Limb (tissue), 2 donors: ENCODE results near the gene ADAMTSL3.
A peak's percentile ranks its signal among the peaks of the same experiment; 100 is the strongest.

ENCODE experiments used
- DNase-seq, 2 donors: peaks; one replicate each; pipeline ENCODE4 v3.0.0-alpha.2; 2016; ENCODE audit errors: extremely low spot score in 2 of 2

Gene ADAMTSL3

DNA sequence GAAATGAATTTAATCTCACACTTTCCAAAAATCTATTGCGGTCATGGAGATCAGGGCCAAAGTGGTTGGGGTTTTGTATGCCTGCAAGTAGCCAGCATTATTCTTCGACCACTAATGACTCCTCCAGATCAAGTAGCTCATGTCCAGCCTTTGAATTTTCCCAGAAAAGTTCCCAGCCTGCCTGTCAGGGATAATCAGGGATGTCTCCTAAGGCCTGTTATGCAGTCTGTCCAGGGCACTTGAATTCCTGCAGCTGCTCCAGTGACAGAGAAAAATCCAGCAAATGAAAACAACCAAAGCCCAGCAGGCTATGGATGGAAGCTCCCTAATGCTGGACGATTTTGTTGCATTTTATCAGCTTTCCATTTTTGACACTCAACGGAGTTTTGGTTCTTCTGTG is 215.4 kb downstream of the ADAMTSL3 start:
- DNase-seq: no peak

DNA sequence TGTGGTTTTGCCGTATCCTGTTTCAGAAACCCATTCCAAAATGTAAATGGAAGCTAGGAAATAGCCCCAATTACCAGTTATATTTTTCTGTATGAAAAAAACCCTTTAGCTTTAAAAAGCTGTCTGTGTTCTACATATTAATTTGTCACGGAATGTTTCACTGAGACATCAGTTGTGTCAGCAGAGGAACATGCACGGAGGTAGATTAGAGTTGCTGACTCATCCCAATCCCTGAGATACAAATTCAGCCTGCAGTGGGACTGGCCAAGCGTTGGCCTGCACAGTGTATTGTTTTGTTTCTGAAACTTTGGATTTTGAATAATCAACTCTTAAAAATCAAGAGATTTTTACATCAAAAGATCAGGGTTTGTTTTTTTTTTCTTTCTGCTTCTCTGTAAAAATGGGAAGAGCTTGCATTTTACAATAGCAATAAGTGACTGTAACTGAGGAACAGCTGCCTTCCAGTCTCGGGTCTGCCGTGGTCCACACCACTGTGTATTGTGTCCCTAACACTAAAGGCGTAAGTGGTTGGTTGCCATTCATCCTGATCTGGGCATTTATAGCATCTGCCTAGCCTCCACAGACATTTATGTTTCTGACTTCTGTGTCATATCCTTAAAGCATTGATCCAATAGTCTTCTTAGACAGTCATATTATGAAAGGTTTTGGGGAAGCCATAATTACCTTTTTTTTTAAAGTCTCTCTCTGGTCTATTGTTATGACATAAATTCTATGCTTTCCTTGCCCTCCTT is 218.1 kb downstream of the ADAMTSL3 start:
- no peak for DNase-seq

DNA sequence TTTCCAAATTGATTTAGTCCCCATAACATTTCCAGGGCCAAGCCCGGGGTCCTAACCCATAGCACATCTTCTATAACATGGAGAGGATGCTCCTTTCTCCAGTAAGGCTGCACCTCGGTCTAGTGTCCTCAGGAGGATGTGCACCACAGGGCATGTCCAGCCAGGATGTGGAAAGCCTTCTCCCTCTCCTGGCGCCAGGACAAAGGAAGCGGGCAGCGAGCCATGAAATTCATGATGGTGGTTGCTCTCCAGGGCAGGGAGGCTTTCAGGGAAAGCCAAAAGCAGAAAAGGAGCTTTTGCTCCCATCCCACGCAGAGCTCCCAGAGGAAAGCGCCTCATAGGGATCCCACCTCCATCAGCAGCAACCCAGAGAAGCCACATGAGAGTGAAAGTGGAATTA is 220.0 kb downstream of the ADAMTSL3 start:
- DNase-seq: no peak

GRCh38 chr15:83880529-83880928 is 226.6 kb downstream of the ADAMTSL3 start:
- no peak for DNase-seq

DNA sequence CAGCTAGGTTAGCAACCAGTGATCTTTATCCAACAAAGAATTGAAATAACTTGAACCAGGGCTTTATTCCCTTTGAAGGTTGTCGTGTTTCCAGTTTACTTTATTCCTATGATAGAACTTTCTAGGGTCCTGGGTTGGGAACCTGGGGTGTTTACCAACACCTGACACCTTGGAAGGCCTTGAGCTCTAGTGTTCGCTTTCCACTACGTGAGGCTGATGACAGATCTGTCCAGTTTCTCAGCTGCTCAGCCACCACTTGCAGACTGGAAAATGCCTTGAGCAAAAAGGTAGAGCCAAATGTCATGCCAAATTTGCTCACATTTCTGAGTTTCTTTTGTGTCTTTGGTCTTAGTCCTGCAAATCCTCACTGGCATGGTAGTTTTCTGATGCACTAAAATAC is 227.2 kb downstream of the ADAMTSL3 start:
- no peak for DNase-seq

DNA sequence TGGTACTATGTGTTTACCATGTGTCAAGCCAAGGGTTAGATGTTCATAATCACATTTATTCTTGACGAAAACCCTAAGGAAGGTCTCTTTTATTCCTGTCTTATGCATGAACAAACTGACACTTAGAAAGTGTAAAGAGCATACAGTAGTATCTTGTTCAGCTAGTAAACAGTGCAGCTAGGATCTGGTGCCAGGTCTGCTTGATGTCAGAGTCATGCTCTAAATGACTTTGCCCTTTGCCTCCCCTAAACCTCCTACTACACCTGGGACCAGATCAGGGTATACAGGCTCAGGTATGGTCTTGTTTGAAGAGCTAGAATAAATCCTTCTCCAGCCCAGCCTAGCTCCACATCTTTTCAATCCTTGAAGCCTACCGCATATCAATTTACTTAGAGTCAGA is 232.4 kb downstream of the ADAMTSL3 start:
- DNase-seq: no peak

- no peak for DNase-seq
Measured at GRCh38 chr15:83887404-83887803, 233.5 kb downstream of the ADAMTSL3 start.

DNA sequence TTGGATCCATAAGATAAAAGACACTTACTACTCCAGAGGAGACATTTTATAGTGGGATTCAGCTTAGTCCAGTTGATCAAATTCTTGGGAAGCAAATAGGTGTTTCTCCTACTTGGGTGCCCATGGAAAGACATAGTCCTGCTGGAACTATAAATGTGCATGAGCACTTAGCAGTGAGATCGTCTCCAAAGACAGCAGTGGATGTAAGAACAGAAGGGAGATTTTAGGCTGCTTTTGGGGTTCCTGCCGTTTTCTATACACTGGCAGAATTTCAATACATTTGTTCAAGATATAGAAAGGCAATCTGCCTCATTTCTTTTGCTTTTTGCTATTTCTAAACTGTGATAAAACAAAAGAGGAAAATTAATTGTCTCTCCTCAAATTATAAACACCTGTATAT is 234.0 kb downstream of the ADAMTSL3 start:
- DNase-seq: no peak

DNA sequence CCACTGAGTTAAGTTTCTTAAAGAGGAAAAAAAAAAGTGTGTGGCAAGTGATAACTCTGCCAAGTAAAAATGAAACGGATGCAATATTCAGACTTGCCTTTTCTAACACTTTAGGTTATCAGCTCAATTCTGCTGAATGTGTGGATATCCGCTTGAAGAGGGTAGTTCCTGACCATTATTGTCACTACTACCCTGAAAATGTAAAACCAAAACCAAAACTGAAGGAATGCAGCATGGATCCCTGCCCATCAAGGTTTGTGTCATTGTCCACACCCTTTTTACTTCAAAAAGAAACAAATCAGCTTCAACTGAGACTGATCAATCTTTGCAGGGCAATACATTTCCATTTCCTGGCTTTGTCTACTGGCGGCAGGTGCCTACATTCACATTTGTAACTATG is 236.1 kb downstream of the ADAMTSL3 start:
- no peak for DNase-seq

DNA sequence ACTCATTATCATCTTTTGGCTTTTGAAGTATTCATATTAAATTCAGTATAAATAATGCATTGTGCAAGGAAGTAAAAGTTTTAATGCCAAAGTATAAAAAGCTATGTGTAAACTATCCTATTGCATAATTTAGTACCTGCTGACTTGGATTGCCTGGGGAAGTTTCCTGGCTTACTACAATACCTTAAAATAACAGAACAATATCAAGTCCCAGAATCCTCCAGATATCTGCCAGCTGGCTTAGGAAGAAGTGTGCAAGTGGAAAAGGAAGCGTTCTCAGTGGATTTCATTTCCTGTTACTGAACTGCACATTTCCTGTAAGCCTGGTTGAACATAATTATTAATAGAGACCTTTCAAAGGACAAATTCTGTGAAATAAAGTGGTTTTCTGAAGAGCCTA is 236.7 kb downstream of the ADAMTSL3 start:
- DNase-seq: peak in 1 of 2 donors; percentile 72

DNA sequence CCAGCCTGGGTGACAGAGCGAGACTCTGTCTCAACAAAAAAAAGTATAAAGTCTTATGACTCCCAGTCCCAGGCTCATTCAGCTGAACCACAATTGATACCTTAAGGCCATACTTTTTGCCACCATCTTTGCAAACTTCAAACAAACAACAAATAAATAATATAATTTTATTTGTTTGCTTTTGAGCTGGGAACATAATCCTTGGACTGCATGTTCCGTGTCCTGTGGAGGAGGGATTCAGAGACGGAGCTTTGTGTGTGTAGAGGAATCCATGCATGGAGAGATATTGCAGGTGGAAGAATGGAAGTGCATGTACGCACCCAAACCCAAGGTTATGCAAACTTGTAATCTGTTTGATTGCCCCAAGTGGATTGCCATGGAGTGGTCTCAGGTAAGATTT is 238.6 kb downstream of the ADAMTSL3 start:
- DNase-seq: no peak

GRCh38 chr15:83893308-83893707 is 239.4 kb downstream of the ADAMTSL3 start:
- DNase-seq: no peak

- no peak for DNase-seq
Measured at GRCh38 chr15:83897037-83897436, 243.1 kb downstream of the ADAMTSL3 start.

GRCh38 chr15:83898361-83898760 is 244.4 kb downstream of the ADAMTSL3 start:
- no peak for DNase-seq

GRCh38 chr15:83899670-83900069 is 245.7 kb downstream of the ADAMTSL3 start:
- no peak for DNase-seq

DNA sequence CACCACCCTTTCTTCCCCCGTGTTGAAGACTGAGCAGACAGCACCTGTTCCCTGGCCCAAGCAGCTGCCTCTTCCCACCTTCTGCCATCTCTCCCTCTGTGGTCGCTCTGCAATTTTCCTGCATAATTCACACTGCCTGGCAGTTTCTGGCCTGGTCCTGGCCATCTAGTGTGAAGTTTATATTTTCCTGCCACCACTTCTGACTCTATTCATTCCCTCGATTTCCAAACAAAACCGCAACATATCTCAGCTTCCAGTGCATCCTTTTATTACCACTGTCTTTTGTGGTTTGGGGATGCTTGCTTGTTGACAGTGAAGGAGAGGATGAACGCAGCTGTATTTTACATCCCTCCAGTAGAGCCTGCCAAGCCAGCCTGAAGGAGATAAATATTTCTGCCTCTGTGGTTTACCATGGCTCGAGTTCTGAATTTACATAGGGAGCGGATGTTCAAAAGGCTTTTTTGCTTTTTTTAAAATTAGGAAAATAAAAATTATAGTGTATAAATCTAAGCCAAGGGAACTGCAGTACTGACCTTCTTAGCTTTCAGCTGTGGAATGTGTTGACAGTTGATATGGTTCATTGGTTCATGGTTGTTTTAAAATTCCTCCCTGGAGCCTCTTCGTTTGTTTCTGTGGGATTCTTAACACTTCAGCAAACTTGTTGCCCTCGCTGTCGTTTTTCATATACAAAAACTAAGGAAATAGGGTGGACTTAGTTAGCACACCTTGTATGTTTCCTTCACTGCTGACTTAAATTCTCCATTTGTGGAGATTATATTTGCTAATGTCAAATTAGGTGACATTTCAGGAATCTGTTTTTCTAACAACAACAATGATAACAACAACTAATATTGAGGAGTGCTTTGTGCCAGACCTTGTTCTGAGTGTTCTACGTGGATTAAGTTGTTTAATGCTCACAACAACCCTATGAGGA is 250.5 kb downstream of the ADAMTSL3 start:
- peak; percentile 51 to 84 for DNase-seq

- no peak for DNase-seq
Measured at GRCh38 chr15:83905556-83906273, 251.8 kb downstream of the ADAMTSL3 start.

GRCh38 chr15:83911345-83911744 is 257.4 kb downstream of the ADAMTSL3 start:
- DNase-seq: no peak

GRCh38 chr15:83912343-83912742 is 258.4 kb downstream of the ADAMTSL3 start:
- DNase-seq: no peak

GRCh38 chr15:83913034-83913632 is 259.2 kb downstream of the ADAMTSL3 start:
- no peak for DNase-seq

GRCh38 chr15:83914906-83915305 is 261.0 kb downstream of the ADAMTSL3 start:
- no peak for DNase-seq

DNA sequence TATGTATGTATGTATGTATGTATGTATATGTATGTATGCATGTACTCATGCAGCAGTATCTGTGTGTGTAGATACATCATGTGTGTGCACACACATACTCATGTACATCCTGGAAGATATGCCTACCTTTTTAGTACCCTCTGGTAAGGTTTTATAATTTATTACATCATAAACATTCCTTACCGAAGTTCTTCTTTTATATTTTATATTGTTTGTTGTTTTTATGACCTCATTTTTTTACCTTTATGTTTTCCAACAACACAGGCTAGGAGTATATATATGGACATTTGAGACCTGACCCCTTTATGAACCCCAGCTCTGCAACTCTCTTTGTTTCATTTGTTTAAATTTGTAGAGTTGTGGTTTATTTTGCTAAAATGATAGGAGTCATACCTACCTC is 263.5 kb downstream of the ADAMTSL3 start:
- no peak for DNase-seq
